Measurements from ENCODE around the gene NOL4. TPM values are rescaled to one million over a fixed set of nuclear protein-coding genes. Genes with fewer than 3 reads are reported as not detected.

NOL4 gene
- total and polyA plus RNA-seq, 2 of the 8 experiments (the other 6 are each of a cell fraction or from before 2014, with no cell fraction given): 0.18 to 2.6 TPM

GRCh38 chr18:34212511-34212910, 12.2 kb downstream of the NOL4 start:
- no peaks in the 10 kb centered on the region for H3K23me2 ChIP-seq (ENCODE audit: low read depth, low read length)
- no peak overlapping the region for H2BK120ac ChIP-seq (replicated peaks; ENCODE audit: low read depth, low read length)
- POLR2A ChIA-PET (ENCODE audit: partially characterized antibody): no interaction called here
- no peak overlapping the region for H2BK15ac ChIP-seq (ENCODE audit: low read length)
- no peak overlapping the region for H4K5ac ChIP-seq (ENCODE audit: insufficient read length, low read depth, low read length)
- H3K18ac ChIP-seq (ENCODE audit: extremely low read depth, low read length): no peak overlapping the region
- no peak overlapping the region for H3K23ac ChIP-seq (ENCODE audit: insufficient read length)
- no peak for TF ChIP-seq CREB1 (IDR thresholded peaks at IDR 0.05)
- TF ChIP-seq NANOG (IDR thresholded peaks at IDR 0.05; ENCODE audit: insufficient read depth, low read depth, low read length, poor library complexity, severe bottlenecking): no peak
- no peak for TF ChIP-seq EP300 (IDR thresholded peaks at IDR 0.05; ENCODE audit: borderline replicate concordance in 1 of 2, low read depth in 2 of 2, low read length in 2 of 2)
- 84% methylated on average over 1 of the region's 1 CpG; no CpG with 5 or more reads in 1 of the 2 experiments for WGBS, 2 experiments (ENCODE audit: extremely low coverage in 1 of 2, insufficient coverage in 1 of 2, insufficient read length in 1 of 2, insufficient replicate concordance in 2 of 2, low coverage in 1 of 2, low lambda C conversion rate in 2 of 2, missing lambda C conversion rate in 1 of 2)
- no peak overlapping the region for H3K14ac ChIP-seq (ENCODE audit: insufficient read length)
- no peaks in the 10 kb centered on the region for H3K79me1 ChIP-seq (ENCODE audit: low read depth, low read length)
- no peak overlapping the region for H3K27ac ChIP-seq (ENCODE audit: low read depth, low read length)
- CTCF ChIA-PET (ENCODE audit: partially characterized antibody): interaction anchor here (2.1 kb wide), 1 partner anchor 13 kb away, joined by 8 read pairs; the partner anchor contains the start of gene NOL4
- H2BK5ac ChIP-seq (ENCODE audit: low read depth, low read length): no peak overlapping the region
- no peak overlapping the region for H3K9ac ChIP-seq (replicated peaks in 1 of 4; ENCODE audit: extremely low read depth in 1 of 4, low read depth in 3 of 4, low read length in 3 of 4)
- no peaks in the 10 kb centered on the region for H4K20me1 ChIP-seq (replicated peaks in 1 of 2; ENCODE audit: control insufficient read depth in 1 of 2, insufficient read depth in 2 of 2, low read length in 2 of 2)
- H3K9me3 ChIP-seq (ENCODE audit: insufficient read depth in 2 of 2, low read depth in 1 of 2, low read length in 1 of 2): no peaks in the 10 kb centered on the region
- no peak overlapping the region for H2AK5ac ChIP-seq (ENCODE audit: low read depth, low read length)
- H3K4me2 ChIP-seq (ENCODE audit: insufficient read depth in 1 of 2, low read depth in 2 of 2, low read length in 2 of 2): no peak overlapping the region
- no peak for DNase-seq (ENCODE audit: low read depth in 1 of 2, low spot score in 2 of 2)
- H4K8ac ChIP-seq (ENCODE audit: extremely low read depth, insufficient read depth, low read length): no peak overlapping the region
- H3K4me3 ChIP-seq (ENCODE audit: extremely low read depth in 1 of 4, insufficient read depth in 2 of 4, low read depth in 3 of 4, low read length in 4 of 4): no peak overlapping the region
- no peak overlapping the region for H2BK20ac ChIP-seq (ENCODE audit: low read length)
- H3K4me1 ChIP-seq (replicated peaks in 1 of 4; ENCODE audit: control insufficient read depth in 3 of 4, insufficient read depth in 4 of 4, low read length in 3 of 4): no peaks in the 10 kb centered on the region
- 0 out of 2 replicates have a peak overlapping the region, but pooled peaks have one; percentile 46 for H2AFZ ChIP-seq (ENCODE audit: low read length)
- no peaks in the 10 kb centered on the region for H3K79me2 ChIP-seq (ENCODE audit: control insufficient read depth in 1 of 2, insufficient read depth in 2 of 2, low read length in 2 of 2)
- no peak overlapping the region for H4K91ac ChIP-seq (replicated peaks; ENCODE audit: insufficient read length, low read length)
- H3K4ac ChIP-seq (replicated peaks; ENCODE audit: insufficient read length, low read depth, low read length): no peak overlapping the region
- H3K36me3 ChIP-seq (ENCODE audit: control insufficient read depth in 2 of 4, insufficient read depth in 4 of 4, low read length in 3 of 4): no peaks in the 10 kb centered on the region
- no peak overlapping the region for H3K56ac ChIP-seq (replicated peaks; ENCODE audit: insufficient read length, low read depth, low read length)
- H2BK12ac ChIP-seq (ENCODE audit: low read depth, low read length): no peak overlapping the region
- H3K27me3 ChIP-seq (replicated peaks in 1 of 4; ENCODE audit: control insufficient read depth in 3 of 4, extremely low read depth in 1 of 4, insufficient read depth in 3 of 4, low read length in 3 of 4): no peaks in the 10 kb centered on the region
- FAIRE-seq: no peak
